HUES6 (cell line): Measurements from ENCODE around the gene KCNJ8.

ENCODE experiments used
- H3K27ac ChIP-seq: 2 replicates; pipeline ENCODE4 v1.7.0; 2013; ENCODE audit warnings: low read depth, mild to moderate bottlenecking, low read length, inconsistent platforms
- H3K27me3 ChIP-seq: 2 replicates; pipeline ENCODE4 v1.6.1; 2013; ENCODE audit warnings: low read length; ENCODE audit not compliant: control insufficient read depth, insufficient read depth
- H3K36me3 ChIP-seq: 2 replicates; pipeline ENCODE4 v1.6.1; 2013; ENCODE audit warnings: low read length; ENCODE audit not compliant: control insufficient read depth, insufficient read depth
- H3K4me1 ChIP-seq: 2 replicates; pipeline ENCODE4 v1.6.1; 2013; ENCODE audit warnings: low read length; ENCODE audit not compliant: control insufficient read depth, insufficient read depth
- H3K4me3 ChIP-seq: 2 replicates; pipeline ENCODE4 v1.5.1; 2013; ENCODE audit warnings: low read depth, low read length
- H3K9ac ChIP-seq: one replicate; pipeline ENCODE4 v1.6.1; 2013; ENCODE audit warnings: mild to moderate bottlenecking, low read length
- H3K9me3 ChIP-seq: 2 replicates; pipeline ENCODE4 v1.6.1; 2013; ENCODE audit warnings: low read depth, low read length; ENCODE audit not compliant: control insufficient read depth, insufficient read depth

Gene KCNJ8

GRCh38 chr12:21715386-21715785, 59.1 kb downstream of the KCNJ8 start:
- H3K27me3 ChIP-seq: no peaks in the 10 kb centered on the region
- H3K36me3 ChIP-seq: no peaks in the 10 kb centered on the region
- no peak overlapping the region for H3K4me3 ChIP-seq
- H3K9ac ChIP-seq: no peak overlapping the region
- no peaks in the 10 kb centered on the region for H3K4me1 ChIP-seq
- H3K27ac ChIP-seq: no peak overlapping the region
- H3K9me3 ChIP-seq: no peaks in the 10 kb centered on the region
